Measurements from ENCODE around the gene CSF3.

Gene CSF3

DNA sequence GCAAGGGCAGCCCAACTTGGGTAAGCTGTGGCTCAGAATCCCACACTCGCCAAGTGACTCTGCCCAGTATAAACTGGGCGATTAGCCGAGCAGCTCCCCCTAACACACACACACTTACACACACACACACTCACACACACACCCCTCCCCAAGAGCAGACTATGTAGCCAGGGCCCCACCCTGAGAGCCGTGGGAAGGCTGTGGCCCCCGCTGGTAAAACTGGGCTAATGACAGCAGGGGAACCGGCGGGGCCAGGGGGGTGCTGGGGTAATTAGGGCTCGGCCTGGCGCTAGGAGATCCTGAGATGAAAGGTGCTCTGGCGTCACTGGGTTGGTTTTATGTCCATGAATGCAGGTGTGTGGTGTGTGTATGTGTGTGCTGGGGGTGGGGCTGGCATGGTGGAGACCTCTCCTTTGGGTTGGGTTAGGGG lies 46.4 kb downstream of the CSF3 start:
- DNase-seq (ENCODE audit: low read depth) = no peak

DNA sequence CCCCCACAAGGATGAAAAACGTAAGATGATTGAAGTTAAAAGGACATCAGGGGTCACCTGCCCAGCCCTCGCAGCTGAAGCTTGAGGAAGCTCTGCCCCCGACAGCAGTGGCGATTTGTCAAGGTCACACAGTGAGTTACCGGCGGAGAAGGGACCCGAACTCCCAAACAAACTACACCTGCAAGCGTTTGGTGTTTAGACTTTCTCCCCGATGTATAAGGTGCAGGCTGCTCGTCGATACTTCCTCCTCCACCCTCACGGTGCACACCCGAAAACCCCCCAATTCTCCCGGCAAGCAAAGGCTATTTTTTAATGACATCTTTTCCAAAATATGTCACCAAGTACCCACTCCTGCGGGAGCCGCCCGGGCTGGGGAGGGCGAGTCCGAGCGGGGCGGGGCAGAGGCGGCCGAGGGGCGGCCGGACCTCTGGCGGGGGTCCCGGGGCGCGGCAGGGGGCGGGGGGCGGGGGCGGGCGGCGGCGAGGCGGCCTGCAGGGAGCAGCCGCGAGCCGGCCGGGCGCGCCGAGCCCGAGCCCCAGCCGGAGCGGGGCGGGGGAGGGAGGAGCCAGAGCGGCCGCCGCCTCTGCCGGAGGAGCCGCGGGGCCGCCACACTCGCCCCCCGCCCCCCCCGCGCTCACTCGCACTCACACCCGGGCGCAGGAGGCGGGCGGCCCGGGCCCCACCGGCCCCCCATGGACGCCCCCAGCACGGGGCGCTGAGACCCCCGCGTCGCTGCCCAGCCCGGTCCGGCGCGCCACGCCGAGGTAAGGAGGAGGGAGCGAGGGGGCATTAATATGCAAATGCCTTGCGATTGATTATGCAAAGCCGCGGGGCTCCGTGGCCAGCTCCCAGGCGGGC lies 47.3 kb downstream of the CSF3 start, which contains the start of gene THRA:
Gene THRA, plus strand, starts transcription at position 637 of the 858 bp plus-strand sequence. CDS start 11,524 bp downstream, outside the sequence.
- DNase-seq (ENCODE audit: low read depth) = no peak

DNA sequence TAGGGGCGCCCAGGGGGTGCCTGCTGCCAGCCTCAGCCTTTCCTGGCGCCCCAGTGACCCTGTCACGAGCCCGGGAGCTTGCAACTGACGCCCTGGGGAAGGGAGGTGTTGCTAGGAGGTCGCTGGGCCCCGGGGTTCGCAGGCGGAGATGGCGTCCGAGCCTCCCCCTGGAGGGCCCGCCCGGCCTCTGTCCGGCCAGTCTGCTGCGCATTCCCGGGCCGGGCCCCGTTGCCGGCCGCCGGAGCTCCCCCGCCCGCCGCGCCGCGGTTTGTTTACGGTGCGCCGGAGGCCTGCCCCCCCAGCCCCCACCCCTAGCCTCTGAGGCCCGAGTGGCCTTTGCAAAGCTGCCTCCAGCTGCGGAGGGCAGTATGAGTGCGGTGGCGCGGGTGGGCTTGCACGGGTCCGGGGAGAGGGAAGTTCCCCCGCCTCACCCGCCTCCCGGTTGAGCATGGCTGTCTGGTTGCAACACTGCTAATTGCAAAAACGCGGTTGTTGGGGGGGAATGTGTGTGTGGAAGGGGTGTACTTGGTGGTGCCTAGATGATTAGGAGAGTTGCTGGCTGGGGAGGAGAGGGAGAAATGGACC lies 48.0 kb downstream of the CSF3 start:
- DNase-seq (ENCODE audit: low read depth) = no peak

- DNase-seq (ENCODE audit: low read depth) = no peak
Observed at GRCh38 chr17:40063901-40064531, 48.8 kb downstream of the CSF3 start.

DNA sequence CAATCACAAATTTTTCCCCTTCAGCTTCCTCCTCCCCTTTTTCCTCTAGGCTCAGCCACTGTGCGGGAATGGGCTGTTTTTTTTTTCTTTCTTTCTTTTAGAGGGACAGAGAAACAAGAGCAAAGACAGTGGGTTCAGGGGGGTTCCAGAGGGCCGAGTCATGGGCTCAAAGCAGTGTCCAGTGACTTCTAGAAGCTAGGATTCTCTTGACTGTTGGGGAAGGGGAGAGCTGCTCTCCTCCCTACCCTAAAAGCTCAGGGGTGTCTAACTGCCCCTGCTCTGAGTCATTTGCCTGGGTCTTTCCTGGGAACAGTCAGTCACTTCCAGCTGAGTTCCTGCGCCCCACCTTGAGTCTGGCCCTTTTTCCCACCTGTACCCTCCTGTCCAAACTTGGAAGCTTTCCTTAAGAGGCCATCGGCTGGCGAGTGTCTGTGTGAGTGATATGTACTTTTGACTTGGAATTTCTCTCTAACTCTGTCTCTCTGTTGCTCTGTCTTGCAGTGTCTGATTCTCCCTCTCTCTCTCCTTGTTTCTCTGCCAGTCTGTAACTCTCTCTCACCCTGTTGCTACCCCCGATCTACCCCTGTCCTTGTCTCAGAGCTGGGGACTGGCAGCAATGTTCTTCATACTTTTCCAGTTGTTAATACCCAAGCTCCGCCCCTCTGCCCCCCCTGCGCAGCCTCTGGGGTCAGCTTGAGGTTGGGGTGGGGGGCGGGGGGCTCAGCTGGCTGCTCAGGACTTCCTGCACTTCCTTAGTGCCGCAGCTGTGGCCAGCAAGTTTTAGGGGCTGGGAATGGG lies 49.9 kb downstream of the CSF3 start:
- DNase-seq (ENCODE audit: low read depth) = no peak

DNA sequence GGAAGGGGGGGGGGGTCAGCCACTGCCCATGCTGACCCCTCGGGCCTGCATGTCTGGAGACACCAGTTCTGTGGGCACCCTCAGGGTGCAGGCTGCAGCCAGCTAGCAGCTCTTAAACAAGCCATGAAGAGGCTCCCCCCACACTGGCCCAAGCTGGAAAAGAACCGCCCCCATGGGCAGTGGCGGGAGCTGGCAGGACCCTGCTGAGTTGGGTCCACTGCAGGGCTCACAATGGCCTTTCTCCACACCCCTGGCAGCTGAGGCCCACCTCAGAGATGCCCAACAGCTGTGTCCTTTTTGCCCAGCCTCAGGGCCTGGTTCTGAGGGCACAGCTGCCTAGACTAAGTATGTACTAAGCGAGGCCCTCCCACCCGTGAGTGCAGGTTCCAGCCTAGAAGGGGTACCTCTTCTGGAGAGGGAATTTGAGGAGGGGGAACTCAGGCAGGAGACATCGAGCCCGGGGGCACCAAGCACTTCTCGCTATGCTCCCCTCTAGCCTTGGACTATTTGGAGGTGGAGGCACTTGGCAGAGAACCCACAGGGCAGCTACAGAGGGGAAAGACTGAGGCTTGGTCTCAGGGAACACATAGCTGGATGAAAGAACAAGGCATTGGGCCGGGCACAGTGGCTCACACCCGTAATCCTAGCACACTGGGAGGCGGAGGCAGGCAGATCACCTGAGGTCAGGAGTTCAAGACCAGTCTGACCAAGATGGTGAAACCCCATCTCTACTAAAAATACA lies 50.7 kb downstream of the CSF3 start:
- no peak for DNase-seq (ENCODE audit: low read depth)
